Posterior vena cava (tissue), 2 donors: ENCODE results near the gene ZNF766. TPM values are rescaled to one million over a fixed set of nuclear protein-coding genes. Genes with fewer than 3 reads are reported as not detected.

Experiments used
- DNase-seq: peaks from one replicate; pipeline ENCODE4 v3.0.0-alpha.2; 2020; ENCODE audit warnings: low spot score
- intact Hi-C, 2 donors: fragments of 100-400 bp; cut with DNase I; formaldehyde crosslinking; loops; one replicate each; pipeline versions ENCODE4 v1.14.1 to v1.14.2; 2022 to 2023
- microRNA-seq, 2 donors: library from miRNA; unstranded; fragments of <30 nt; microRNA quantifications; one replicate each; pipeline ENCODE4 v1.2.0, GENCODE V29; 2020 to 2021; ENCODE audit warnings: borderline microRNAs expressed in 2 of 2
- total RNA-seq, 2 donors: library from RNA; stranded (reverse); fragmentation: NEBNext Ultra II Directional; extraction: Animal tissue kit (Norgen Biotek cat#: 25700); gene quantifications; one replicate each; pipeline ENCODE4 v1.2.1, GENCODE V29; 2021
- donor health status: DM: yes; HTN: yes; CAD: no.
- donor health status: DM: yes; HTN: yes; CAD: no.

Gene ZNF766
- total RNA-seq, 2 donors from 2014 or later, result 11.5 to 15.6 TPM

GRCh38 chr19:52345162-52345561, 75.8 kb downstream of the ZNF766 start:
- intact Hi-C loops, result no loop called here
- DNase-seq, result no peak

Small RNA genes within 50 kb of the gene (microRNA-seq; reads per million reads assigned to microRNA genes)
- 0.65 to 1.6 reads per million in 2 donors for gene MIR643
- 0 to 0.32 reads per million in 2 donors for gene MIR6801

Other genes starting within 250 kb of the ZNF766 start
- gene ZNF614, start 241.2 kb upstream of the ZNF766 start, total RNA-seq, result 1 to 10 TPM; 7.6 to 9.8 TPM
- gene ZNF432, start 220.7 kb upstream of the ZNF766 start, total RNA-seq, result 10 to 100 TPM; 12.5 to 18.1 TPM
- gene ZNF841, start 173.8 kb upstream of the ZNF766 start, total RNA-seq, result 10 to 100 TPM; 25.5 to 29.0 TPM
- gene ZNF616, start 129.6 kb upstream of the ZNF766 start, total RNA-seq, result 10 to 100 TPM in 1 of 2 donors, 1 to 10 TPM in 1; 9.6 to 11.2 TPM
- 10 to 100 TPM; 12.0 to 14.4 TPM for gene ZNF836, start 98.0 kb upstream of the ZNF766 start, total RNA-seq
- 100 to 1,000 TPM; 164 to 207 TPM for gene PPP2R1A, start 79.5 kb upstream of the ZNF766 start, total RNA-seq
- gene ZNF480, start 27.6 kb downstream of the ZNF766 start, total RNA-seq, result 10 to 100 TPM; 10.9 to 12.4 TPM
- 1 to 10 TPM in 1 of 2 donors, under 1 TPM in 1; 0.76 to 1.1 TPM for gene ZNF610, start 66.7 kb downstream of the ZNF766 start, total RNA-seq
- gene ZNF880, start 100.3 kb downstream of the ZNF766 start, total RNA-seq, result 10 to 100 TPM; 20.3 to 29.1 TPM
- gene ZNF528, start 128.3 kb downstream of the ZNF766 start, total RNA-seq, result 10 to 100 TPM; 15.9 to 24.8 TPM
- gene ZNF534, start 159.6 kb downstream of the ZNF766 start, total RNA-seq, result under 1 TPM in 1 of 2 donors, not detected in 1; 0.14 TPM
- gene ZNF578, start 184.0 kb downstream of the ZNF766 start, total RNA-seq, result 1 to 10 TPM; 3.1 to 3.7 TPM